ENCODE data around the gene GVQW3.
"Not testable (repeated sequence)": the region's sequence is repeated elsewhere in the genome, so short reads cannot be mapped to it uniquely, and the experiment has no call there.

Gene GVQW3

GRCh38 chr11:76388408-76388807 is 7.3 kb downstream of the GVQW3 start:
- DNase-seq = no peak

- DNase-seq = no peak
These were observed 9.9 kb downstream of the GVQW3 start for GRCh38 chr11:76391021-76391420.

- DNase-seq = no peak
These were observed 10.8 kb downstream of the GVQW3 start for GRCh38 chr11:76391811-76392475.

GRCh38 chr11:76392870-76393269 is 11.7 kb downstream of the GVQW3 start:
- no peak for DNase-seq

GRCh38 chr11:76394411-76394810 is 13.3 kb downstream of the GVQW3 start:
- DNase-seq = no peak

- no peak for DNase-seq
These were observed 14.2 kb downstream of the GVQW3 start for GRCh38 chr11:76395296-76395695.

- DNase-seq = no peak
These were observed 16.3 kb downstream of the GVQW3 start for GRCh38 chr11:76397383-76397782.

- DNase-seq = no peak
These were observed 19.8 kb downstream of the GVQW3 start for GRCh38 chr11:76400967-76401366.

- not testable (repeated sequence) for DNase-seq
These were observed 20.4 kb downstream of the GVQW3 start for GRCh38 chr11:76401484-76401883.

- no peak for DNase-seq
These were observed 25.2 kb downstream of the GVQW3 start for GRCh38 chr11:76406359-76406758.

GRCh38 chr11:76408171-76408965 is 27.2 kb downstream of the GVQW3 start:
- DNase-seq = no peak

- no peak for DNase-seq
These were observed 29.8 kb downstream of the GVQW3 start for GRCh38 chr11:76410851-76411357.

- no peak for DNase-seq
These were observed 34.0 kb downstream of the GVQW3 start for GRCh38 chr11:76415073-76415472.

GRCh38 chr11:76419896-76420295 is 38.8 kb downstream of the GVQW3 start:
- DNase-seq = no peak

- no peak for DNase-seq
These were observed 43.3 kb downstream of the GVQW3 start for GRCh38 chr11:76424379-76424778.

- DNase-seq = no peak
These were observed 43.8 kb downstream of the GVQW3 start for GRCh38 chr11:76424891-76425290.

GRCh38 chr11:76426660-76427059 is 45.5 kb downstream of the GVQW3 start:
- DNase-seq = no peak

- no peak for DNase-seq
These were observed 54.9 kb downstream of the GVQW3 start for GRCh38 chr11:76436020-76436419.

- DNase-seq = no peak
These were observed 62.3 kb downstream of the GVQW3 start for GRCh38 chr11:76443268-76443980.

GRCh38 chr11:76444065-76444383 is 62.9 kb downstream of the GVQW3 start:
- no peak for DNase-seq

GRCh38 chr11:76444384-76445120 is 63.4 kb downstream of the GVQW3 start, which contains the start of gene EMSY:
Gene EMSY, plus strand, starts transcription at chr11:76445018. Its CDS starts 1,921 bp downstream, at chr11:76446939.
- peak; percentile 85 for DNase-seq

- peak; percentile 47 for DNase-seq
These were observed 64.3 kb downstream of the GVQW3 start for GRCh38 chr11:76445121-76446084.

Data from stimulated activated CD4-positive, alpha-beta T cell treated with anti-CD3 and anti-CD28 coated beads, Interleukin-12 subunit alpha, Interleukin-12 subunit beta, amount 100 ng/mL, for 4 hours (primary cell).